Epithelial cell of esophagus (primary cell): ENCODE measurements around the gene METTL25.

ENCODE experiments used
- DNase-seq: peaks from one replicate; pipeline ENCODE4 v3.0.0; 2010; ENCODE audit warnings: low read depth
- H3K4me3 ChIP-seq: 2 replicates; pipeline ENCODE4 v1.5.1; 2011; ENCODE audit warnings: mild to moderate bottlenecking, low read length, control low read depth
- TF ChIP-seq, protein P1 (sequence below): IDR thresholded peaks from 2 replicates; pipeline ENCODE4 v1.5.1; 2011; ENCODE audit warnings: low read depth, mild to moderate bottlenecking, low read length, control low read depth, inconsistent platforms; ENCODE audit not compliant: insufficient read depth; ENCODE audit errors: missing control alignments

Gene METTL25, protein sequence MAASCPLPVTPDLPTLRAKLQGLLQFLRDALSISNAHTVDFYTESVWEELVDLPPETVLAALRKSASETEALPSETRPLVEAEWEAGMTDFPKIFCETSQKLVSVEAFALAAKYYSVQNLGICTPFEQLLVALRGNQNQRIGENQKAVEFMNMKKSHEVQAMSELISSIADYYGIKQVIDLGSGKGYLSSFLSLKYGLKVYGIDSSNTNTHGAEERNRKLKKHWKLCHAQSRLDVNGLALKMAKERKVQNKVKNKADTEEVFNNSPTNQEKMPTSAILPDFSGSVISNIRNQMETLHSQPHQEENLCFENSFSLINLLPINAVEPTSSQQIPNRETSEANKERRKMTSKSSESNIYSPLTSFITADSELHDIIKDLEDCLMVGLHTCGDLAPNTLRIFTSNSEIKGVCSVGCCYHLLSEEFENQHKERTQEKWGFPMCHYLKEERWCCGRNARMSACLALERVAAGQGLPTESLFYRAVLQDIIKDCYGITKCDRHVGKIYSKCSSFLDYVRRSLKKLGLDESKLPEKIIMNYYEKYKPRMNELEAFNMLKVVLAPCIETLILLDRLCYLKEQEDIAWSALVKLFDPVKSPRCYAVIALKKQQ

DNA sequence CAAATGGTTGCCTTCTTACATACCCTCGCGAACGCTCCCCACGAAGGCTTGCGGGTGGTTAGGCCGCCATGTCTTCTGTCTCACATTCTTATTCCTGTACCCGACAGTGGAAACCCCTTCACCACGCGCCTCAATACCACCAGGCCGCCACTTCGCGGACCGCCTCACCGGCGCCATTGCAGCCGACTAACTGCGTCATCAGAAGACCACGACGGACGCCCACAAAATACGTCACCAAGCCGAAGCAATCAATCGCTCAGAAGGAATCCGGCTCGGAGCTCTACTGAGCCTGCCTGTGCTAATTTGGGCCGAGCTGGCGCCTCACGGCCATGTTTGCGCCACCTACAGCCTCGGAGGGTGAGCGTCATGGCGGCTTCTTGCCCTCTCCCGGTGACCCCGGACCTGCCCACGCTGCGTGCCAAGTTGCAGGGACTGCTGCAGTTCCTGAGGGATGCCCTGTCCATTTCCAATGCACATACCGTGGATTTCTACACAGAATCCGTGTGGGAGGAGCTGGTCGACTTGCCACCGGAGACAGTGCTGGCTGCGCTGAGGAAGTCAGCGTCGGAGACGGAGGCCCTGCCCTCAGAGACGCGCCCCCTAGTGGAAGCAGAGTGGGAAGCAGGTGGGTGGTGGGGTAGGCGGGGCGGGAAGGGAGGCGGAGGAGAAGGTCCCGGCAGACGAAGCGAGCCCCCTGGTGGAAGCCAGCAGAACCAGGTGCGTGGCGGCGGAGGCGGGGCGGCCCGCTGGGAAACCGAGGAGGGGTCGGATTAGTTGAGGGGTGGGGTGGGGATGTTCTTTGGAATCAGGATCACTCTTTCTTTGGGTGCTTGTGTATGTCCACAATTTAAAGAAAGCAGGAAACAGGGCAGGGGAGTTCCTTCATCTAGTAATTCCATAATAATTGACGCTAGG is at the start of gene METTL25, which contains the start of gene CCDC59:
TSS of gene METTL25 (plus strand) at position 330 of the 915 bp plus-strand sequence. CDS start at position 367, 37 bp downstream.
TSS of gene CCDC59 (minus strand) at position 188 of the 915 bp plus-strand sequence. CDS start at position 177, 11 bp downstream.
- peak within 1 kb of the TSS; percentile 97 for H3K4me3 ChIP-seq
- TF ChIP-seq, protein P1, sequence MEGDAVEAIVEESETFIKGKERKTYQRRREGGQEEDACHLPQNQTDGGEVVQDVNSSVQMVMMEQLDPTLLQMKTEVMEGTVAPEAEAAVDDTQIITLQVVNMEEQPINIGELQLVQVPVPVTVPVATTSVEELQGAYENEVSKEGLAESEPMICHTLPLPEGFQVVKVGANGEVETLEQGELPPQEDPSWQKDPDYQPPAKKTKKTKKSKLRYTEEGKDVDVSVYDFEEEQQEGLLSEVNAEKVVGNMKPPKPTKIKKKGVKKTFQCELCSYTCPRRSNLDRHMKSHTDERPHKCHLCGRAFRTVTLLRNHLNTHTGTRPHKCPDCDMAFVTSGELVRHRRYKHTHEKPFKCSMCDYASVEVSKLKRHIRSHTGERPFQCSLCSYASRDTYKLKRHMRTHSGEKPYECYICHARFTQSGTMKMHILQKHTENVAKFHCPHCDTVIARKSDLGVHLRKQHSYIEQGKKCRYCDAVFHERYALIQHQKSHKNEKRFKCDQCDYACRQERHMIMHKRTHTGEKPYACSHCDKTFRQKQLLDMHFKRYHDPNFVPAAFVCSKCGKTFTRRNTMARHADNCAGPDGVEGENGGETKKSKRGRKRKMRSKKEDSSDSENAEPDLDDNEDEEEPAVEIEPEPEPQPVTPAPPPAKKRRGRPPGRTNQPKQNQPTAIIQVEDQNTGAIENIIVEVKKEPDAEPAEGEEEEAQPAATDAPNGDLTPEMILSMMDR = peak; percentile 83
- DNase-seq = peak; percentile 99

DNA sequence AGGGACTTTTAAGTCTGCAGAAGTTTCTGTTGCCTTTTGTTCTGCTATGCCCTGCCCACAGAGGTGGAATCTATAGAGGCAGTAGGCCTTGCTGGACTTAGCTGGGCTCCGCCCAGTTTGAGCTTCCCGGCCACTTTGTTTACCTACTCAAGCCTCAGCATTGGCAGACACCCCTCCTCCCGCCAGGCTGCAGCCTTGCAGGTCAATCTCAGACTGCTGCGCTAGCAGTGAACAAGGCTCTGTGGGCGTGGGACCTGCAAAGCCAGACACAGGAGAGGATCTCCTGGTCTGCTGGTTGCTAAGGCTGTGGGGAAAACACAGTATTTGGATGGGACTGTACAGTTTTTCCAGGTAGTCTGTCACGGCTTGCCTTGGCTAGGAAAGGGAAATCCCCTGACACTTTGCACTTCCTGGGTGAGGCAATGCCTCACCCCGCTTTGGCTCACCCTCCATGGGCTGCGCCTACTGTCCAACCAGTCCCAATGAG is 43.9 kb upstream of the METTL25 start:
- TF ChIP-seq, protein P1 = no peak
- DNase-seq = peak; percentile 86
- H3K4me3 ChIP-seq = no peak overlapping the region

DNA sequence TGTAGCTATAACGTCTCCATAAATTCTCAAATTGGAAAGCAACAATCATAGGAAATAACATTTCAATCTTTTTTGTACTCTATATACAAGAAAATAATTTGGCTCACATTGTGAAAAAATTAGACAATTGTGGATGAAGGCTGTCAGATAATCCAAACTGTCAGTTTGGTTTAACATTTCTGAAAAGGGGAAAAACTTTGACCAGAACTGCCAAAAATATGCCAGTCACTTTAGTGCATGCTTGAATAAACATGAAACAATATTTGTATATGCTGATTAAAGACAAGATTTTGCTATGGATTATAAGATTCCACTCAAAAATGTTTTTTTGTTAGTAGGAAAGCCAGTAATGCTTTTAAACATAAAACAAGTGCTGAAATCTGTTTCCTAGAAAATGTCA is 39.1 kb upstream of the METTL25 start:
- TF ChIP-seq, protein P1 = no peak
- H3K4me3 ChIP-seq = no peak overlapping the region
- no peak for DNase-seq

DNA sequence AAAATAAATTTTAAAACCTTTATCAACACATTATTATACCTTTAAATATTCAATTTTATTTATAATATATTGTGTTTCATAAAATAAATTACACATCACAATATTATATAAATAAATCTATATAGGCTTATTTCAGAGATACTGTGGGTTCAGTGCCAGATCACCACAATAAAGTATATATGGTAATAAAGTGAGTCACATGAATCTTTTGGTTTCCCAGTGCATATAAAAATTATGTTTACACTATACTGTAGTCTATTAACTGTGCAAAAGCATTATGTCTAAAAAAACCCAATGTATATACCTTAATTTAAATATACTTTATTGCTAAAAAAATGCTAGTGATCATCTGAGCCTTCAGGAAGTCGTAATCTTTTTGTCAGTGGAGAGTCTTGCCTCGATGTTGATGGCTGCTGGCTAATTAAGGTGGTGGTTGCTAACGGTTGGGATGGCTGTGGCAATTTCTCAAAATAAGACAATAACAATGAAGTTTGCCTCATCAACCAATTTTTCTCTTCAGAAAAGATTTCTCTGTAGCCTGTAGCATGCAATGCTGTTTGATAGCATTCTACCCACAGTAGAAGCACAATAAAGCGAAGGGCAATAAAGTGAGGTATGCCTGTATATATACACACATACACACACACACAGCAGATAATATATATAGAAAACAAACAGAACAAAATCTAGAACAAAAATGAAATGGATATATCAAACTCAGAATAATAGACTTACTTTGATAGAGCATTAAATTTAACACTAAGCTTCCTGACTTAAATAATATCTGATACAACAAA is 32.6 kb upstream of the METTL25 start:
- no peak overlapping the region for H3K4me3 ChIP-seq
- DNase-seq = no peak
- TF ChIP-seq, protein P1 = no peak

DNA sequence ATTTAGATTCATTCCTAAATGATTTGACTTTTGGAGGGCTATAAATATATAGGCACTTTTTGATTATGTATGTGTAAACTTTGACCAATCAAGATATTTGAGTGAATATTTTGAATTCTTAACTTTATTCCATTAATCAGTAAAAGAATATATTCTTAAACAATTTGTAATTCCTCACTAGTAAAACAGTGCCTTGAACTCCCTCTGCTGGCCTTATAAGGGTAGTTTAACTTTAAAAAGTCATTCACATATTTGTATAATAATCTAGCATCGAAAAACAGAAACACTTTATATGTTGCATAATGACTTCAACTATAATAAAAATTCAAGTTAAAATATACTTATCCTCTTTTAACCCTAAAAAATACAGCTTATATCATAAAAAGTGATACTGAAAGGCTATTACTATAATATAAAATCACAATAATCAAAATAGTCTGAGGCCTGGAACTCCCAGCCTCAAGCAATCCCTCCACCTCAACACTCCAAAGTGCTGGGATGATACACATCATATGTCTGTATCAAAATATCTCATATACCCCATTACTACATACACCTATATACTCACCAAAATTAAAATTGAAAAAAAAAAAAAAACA is 31.3 kb upstream of the METTL25 start:
- peak; percentile 51 for DNase-seq
- no peak overlapping the region for H3K4me3 ChIP-seq
- TF ChIP-seq, protein P1 = peak; percentile 50
